Spleen (tissue), 11 donors: ENCODE results near the gene DBH. TPM values are rescaled to one million over a fixed set of nuclear protein-coding genes. Genes with fewer than 3 reads are reported as not detected.
A peak's percentile ranks its signal among the peaks of the same experiment; 100 is the strongest.

Experiments
- DNase-seq: peaks from one replicate; pipeline ENCODE4 v3.0.0-alpha.2; 2020
- H3K27ac ChIP-seq, 8 donors: fragments of 200-600 bp; sonication (generic) in 7 of 8; 1 replicate in 4 of 8; 2 replicates in 4 of 8; pipeline versions ENCODE4 v1.5.0 to v1.8.0; 2016 to 2021; ENCODE audit warnings: inconsistent platforms in 4 of 8, mild to moderate bottlenecking in 4 of 8, moderate library complexity in 1 of 8
- H3K27me3 ChIP-seq, 7 donors: fragments of 200-600 bp; sonication (generic) in 6 of 7; replicated peaks in 1 of 7; 1 replicate in 4 of 7; 2 replicates in 3 of 7; pipeline versions ENCODE4 v1.5.0 to v1.8.0; 2016 to 2021; ENCODE audit warnings: inconsistent platforms in 3 of 7, mild to moderate bottlenecking in 1 of 7
- H3K36me3 ChIP-seq, 6 donors: fragments of 200-600 bp; sonication (generic) in 5 of 6; 1 replicate in 4 of 6; 2 replicates in 2 of 6; pipeline versions ENCODE4 v1.5.0 to v1.8.0; 2016 to 2021; ENCODE audit warnings: inconsistent platforms in 2 of 6
- H3K4me1 ChIP-seq, 6 donors: fragments of 200-600 bp; sonication (generic) in 5 of 6; 1 replicate in 3 of 6; 2 replicates in 3 of 6; pipeline versions ENCODE4 v1.5.0 to v1.8.0; 2016 to 2021; ENCODE audit warnings: inconsistent platforms in 3 of 6
- H3K4me3 ChIP-seq, 8 donors: fragments of 200-600 bp; sonication (generic) in 7 of 8; 1 replicate in 4 of 8; 2 replicates in 4 of 8; pipeline versions ENCODE4 v1.5.0 to v1.8.0; 2016 to 2021; ENCODE audit warnings: inconsistent platforms in 4 of 8, mild to moderate bottlenecking in 4 of 8, moderate library complexity in 2 of 8
- H3K9me3 ChIP-seq, 8 donors: fragments of 200-600 bp; sonication (generic) in 7 of 8; 1 replicate in 4 of 8; 2 replicates in 4 of 8; pipeline versions ENCODE4 v1.5.0 to v1.8.0; 2016 to 2021; ENCODE audit warnings: inconsistent platforms in 4 of 8
- POLR2A ChIP-seq, 3 donors: fragments of 450-650 bp; IDR thresholded peaks; one replicate each; pipeline ENCODE4 v1.5.1; 2017; ENCODE audit warnings: antibody characterized with exemption in 3 of 3, mild to moderate bottlenecking in 1 of 3
- POLR2AphosphoS5 ChIP-seq, 3 donors: sonication (generic); formaldehyde crosslinking; IDR thresholded peaks; one replicate each; pipeline ENCODE4 v1.5.1; 2017; ENCODE audit warnings: antibody characterized with exemption in 3 of 3
- WGBS, 5 donors: extraction: QIAGEN DNeasy Blood & Tissue Kit in 3 of 5; methylation state at CpG; one replicate each; pipeline versions ENCODE4 v1.1.5 to v1.1.7; 2013 to 2018; 5-methylcytosine and 5-hydroxymethylcytosine counted together
- intact Hi-C: fragments of 100-400 bp; cut with DNase I; formaldehyde crosslinking; loops from one replicate; pipeline ENCODE4 v1.15.0; 2023; ENCODE audit warnings: low total_unique reads
- polyA plus RNA-seq, 3 donors: library from polyadenylated mRNA; stranded (reverse); fragments of 200-250 nt; gene quantifications; one replicate each; pipeline ENCODE4 v1.2.1, GENCODE V29; 2013
- total RNA-seq, 7 donors: library from RNA; depleted of rRNA in 3 of 7; stranded (reverse); fragments of >200 nt in 3 of 7; fragmentation: NEBNext Ultra II Directional in 4 of 7; extraction: Animal tissue kit (Norgen Biotek cat#: 25700) in 4 of 7; gene quantifications; one replicate each; pipeline versions ENCODE4 v1.1.0 to v1.2.1, GENCODE V29; 2016 to 2021
- TF ChIP-seq, protein P1 (sequence below), 11 experiments: fragments of 200-600 bp in 7 of 11; fragments of 450-650 bp in 4 of 11; sonication (generic) in 4 of 11; IDR thresholded peaks in 8 of 11; conservative IDR thresholded peaks in 3 of 11; 1 replicate in 7 of 11; 2 replicates in 4 of 11; pipeline versions ENCODE4 v1.4.0 to v1.8.0; 2016 to 2021; ENCODE audit warnings: antibody characterized with exemption in 11 of 11, inconsistent platforms in 4 of 11, mild to moderate bottlenecking in 1 of 11
- donor health status: healthy with polysubstance abuse.
- donor health status: DM: no; HTN: no; CAD: no; lungs with moderate emphysema.
- donor health status: DM: no; HTN: no; CAD: no.
- donor health status: Bipolar disorder and iron deficiency.
- donor health status: healthy.
- donor health status: DM: no; HTN: no; CAD: no.
- donor health status: DM: yes; HTN: yes; CAD: no.

The DBH gene
- total and polyA plus RNA-seq, 10 donors = 0.03 to 1.2 (median 0.32) TPM; not detected in 2

DNA sequence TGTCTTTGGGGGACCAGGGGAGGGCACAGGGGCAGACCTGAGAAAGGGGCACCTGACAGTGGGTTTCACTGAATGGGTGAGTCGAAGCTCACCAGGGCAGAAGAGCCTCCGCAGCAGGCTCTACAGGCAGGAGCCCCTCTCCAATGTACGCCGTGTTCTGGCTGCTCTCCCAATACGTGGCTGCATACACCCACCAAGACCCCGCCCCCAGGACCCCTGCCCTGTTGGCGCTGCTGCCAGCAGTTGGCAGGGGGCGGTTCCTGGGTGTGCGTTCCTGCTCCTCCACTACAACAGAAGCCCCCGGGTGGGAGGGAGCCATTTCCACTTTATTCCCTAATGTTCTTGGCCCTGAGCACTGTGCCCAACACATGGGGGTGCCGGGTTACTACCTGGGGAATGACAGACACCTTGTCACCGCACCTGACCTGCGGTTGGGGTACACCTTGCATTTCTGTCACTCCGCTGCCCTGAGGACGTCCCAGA, 71.6 kb downstream of the DBH start:
- Histone ChIP-seq H3K4me1 (peaks cover 1 to 54% (median 8%) of the 10 kb centered on the region in 6 donors), H3K9me3 (no peaks in the 10 kb centered on the region), H3K27me3 (peaks cover 0 to 28% (median 1%) of the 10 kb centered on the region in 7 donors), H3K27ac (peak overlapping the region in 4 of 8 donors; percentile 56 to 71 (median 66)), H3K4me3 (no peak overlapping the region), H3K36me3 (no peaks in the 10 kb centered on the region)
- peak; percentile 66 for DNase-seq
- intact Hi-C loops = no loop called here
- WGBS, 5 donors = 86 to 93% (median 87%) methylated on average over 8 to 15 of the region's 15 CpGs
- TF ChIP-seq, protein P1, sequence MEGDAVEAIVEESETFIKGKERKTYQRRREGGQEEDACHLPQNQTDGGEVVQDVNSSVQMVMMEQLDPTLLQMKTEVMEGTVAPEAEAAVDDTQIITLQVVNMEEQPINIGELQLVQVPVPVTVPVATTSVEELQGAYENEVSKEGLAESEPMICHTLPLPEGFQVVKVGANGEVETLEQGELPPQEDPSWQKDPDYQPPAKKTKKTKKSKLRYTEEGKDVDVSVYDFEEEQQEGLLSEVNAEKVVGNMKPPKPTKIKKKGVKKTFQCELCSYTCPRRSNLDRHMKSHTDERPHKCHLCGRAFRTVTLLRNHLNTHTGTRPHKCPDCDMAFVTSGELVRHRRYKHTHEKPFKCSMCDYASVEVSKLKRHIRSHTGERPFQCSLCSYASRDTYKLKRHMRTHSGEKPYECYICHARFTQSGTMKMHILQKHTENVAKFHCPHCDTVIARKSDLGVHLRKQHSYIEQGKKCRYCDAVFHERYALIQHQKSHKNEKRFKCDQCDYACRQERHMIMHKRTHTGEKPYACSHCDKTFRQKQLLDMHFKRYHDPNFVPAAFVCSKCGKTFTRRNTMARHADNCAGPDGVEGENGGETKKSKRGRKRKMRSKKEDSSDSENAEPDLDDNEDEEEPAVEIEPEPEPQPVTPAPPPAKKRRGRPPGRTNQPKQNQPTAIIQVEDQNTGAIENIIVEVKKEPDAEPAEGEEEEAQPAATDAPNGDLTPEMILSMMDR (IDR thresholded peaks at IDR 0.05 in 8 of 11, conservative IDR thresholded peaks at IDR 0.05 in 3 of 11) = no peak
- no peak for TF ChIP-seq POLR2A (IDR thresholded peaks at IDR 0.05)
- no peak for TF ChIP-seq POLR2AphosphoS5 (IDR thresholded peaks at IDR 0.05)

DNA sequence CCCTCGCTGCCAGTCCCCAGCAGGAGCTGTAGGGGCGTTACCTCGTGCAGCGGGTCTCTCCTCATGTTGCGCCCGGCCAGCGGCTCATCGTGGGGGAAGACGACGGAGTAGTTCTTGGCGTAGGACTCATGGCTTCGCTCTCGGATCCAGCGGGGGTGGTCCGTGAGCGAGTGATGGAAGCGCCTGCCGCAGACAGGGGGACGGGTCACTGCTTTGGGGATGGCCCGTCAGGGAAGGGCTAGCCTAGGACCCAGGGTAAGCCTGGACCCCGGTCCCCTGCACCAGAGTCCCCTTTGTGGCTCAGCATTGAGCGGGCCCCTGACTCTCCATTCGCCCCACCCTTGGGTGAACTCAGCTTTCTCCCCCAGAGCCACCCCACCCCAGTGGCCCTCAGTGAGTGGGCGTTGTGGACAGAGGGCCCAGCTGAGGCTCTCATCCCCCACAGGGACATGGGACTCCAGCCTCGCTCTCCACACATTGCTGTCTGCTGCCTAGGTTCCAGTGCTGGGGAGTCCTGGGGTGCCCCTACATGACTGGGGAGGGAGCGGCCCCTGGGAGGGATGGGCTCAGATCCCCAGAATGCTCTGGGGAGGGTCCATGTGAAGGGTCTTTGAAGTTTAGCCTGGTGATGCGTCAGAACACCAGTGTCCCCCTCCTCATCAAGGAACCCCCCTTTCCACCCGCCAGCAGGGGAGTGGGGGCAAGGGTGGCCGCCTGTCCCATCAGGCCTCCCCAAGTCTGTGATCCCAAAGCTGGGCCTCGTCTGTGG, 72.3 kb downstream of the DBH start:
- TF ChIP-seq POLR2A (IDR thresholded peaks at IDR 0.05) (no peak), POLR2AphosphoS5 (IDR thresholded peaks at IDR 0.05) (no peak)
- TF ChIP-seq, protein P1 (IDR thresholded peaks at IDR 0.05 in 8 of 11, conservative IDR thresholded peaks at IDR 0.05 in 3 of 11) = no peak
- H3K9me3 ChIP-seq = no peaks in the 10 kb centered on the region
- H3K36me3 ChIP-seq = no peaks in the 10 kb centered on the region
- peak; percentile 64 for DNase-seq
- peaks cover 0 to 54% (median 3%) of the 10 kb centered on the region in 6 donors for H3K4me1 ChIP-seq
- intact Hi-C loops = no loop called here
- no peak overlapping the region for H3K4me3 ChIP-seq
- H3K27ac ChIP-seq = peak overlapping the region in 1 of 8 donors; percentile 66
- peaks cover 0 to 28% (median 0%) of the 10 kb centered on the region in 7 donors for H3K27me3 ChIP-seq
- WGBS, 5 donors = 81 to 93% (median 89%) methylated on average over 10 to 30 of the region's 30 CpGs

Other genes starting within 250 kb of the DBH start
- gene REXO4, start 218.4 kb upstream of the DBH start, total RNA-seq = 10 to 100 TPM; 21.5 to 25.8 (median 22.8) TPM
- 10 to 100 TPM; 20.0 to 23.2 (median 20.1) TPM for gene REXO4, start 218.4 kb upstream of the DBH start, polyA plus RNA-seq
- gene ADAMTS13, start 214.0 kb upstream of the DBH start, total RNA-seq = 1 to 10 TPM; 1.1 to 3.9 (median 1.6) TPM
- gene ADAMTS13, start 214.0 kb upstream of the DBH start, polyA plus RNA-seq = 1 to 10 TPM; 3.4 to 4.8 (median 3.9) TPM
- 10 to 100 TPM in 5 of 7 donors, 1 to 10 TPM in 2; 10.0 to 14.2 (median 12.6) TPM for gene CACFD1, start 176.4 kb upstream of the DBH start, total RNA-seq
- gene CACFD1, start 176.4 kb upstream of the DBH start, polyA plus RNA-seq = 10 to 100 TPM in 1 of 3 donors, 1 to 10 TPM in 2; 4.7 to 12.7 (median 6.6) TPM
- gene SLC2A6, start 157.3 kb upstream of the DBH start, total RNA-seq = 10 to 100 TPM; 15.4 to 28.7 (median 20.9) TPM
- gene SLC2A6, start 157.3 kb upstream of the DBH start, polyA plus RNA-seq = 10 to 100 TPM; 15.4 to 35.0 (median 32.8) TPM
- gene MYMK, start 111.4 kb upstream of the DBH start, total RNA-seq = not detected
- not detected for gene MYMK, start 111.4 kb upstream of the DBH start, polyA plus RNA-seq
- 10 to 100 TPM in 1 of 7 donors, 1 to 10 TPM in 6; 1.6 to 10.1 (median 4.1) TPM for gene ADAMTSL2, start 101.7 kb upstream of the DBH start, total RNA-seq
- gene ADAMTSL2, start 101.7 kb upstream of the DBH start, polyA plus RNA-seq = 10 to 100 TPM in 1 of 3 donors, 1 to 10 TPM in 2; 3.0 to 11.7 (median 4.5) TPM
- 1 to 10 TPM in 1 of 7 donors, under 1 TPM in 1, not detected in 5; 0.52 to 1.0 TPM for gene FAM163B, start 27.0 kb upstream of the DBH start, total RNA-seq
- under 1 TPM in 1 of 3 donors, not detected in 2; 0.11 TPM for gene FAM163B, start 27.0 kb upstream of the DBH start, polyA plus RNA-seq
- 1 to 10 TPM; 1.0 to 4.5 (median 3.1) TPM for gene SARDH, start 102.0 kb downstream of the DBH start, total RNA-seq
- gene SARDH, start 102.0 kb downstream of the DBH start, polyA plus RNA-seq = 1 to 10 TPM; 1.3 to 1.5 (median 1.5) TPM